HEK293T (cell line): Measurements from ENCODE around the gene CPNE8.

ENCODE experiments used
- BHLHE40 ChIP-seq: fragments of 450-650 bp; IDR thresholded peaks from 2 replicates; pipeline ENCODE4 v1.6.1; 2016; ENCODE audit warnings: mild to moderate bottlenecking, moderate library complexity, borderline replicate concordance
- CTBP1 ChIP-seq: fragments of 450-650 bp; IDR thresholded peaks from 2 replicates; pipeline ENCODE4 v1.6.1; 2016; ENCODE audit warnings: borderline replicate concordance
- ELF4 ChIP-seq: fragments of 450-650 bp; IDR thresholded peaks from 2 replicates; pipeline ENCODE4 v1.6.1; 2017; ENCODE audit warnings: antibody characterized with exemption
- FOXA1 ChIP-seq: fragments of 450-650 bp; IDR thresholded peaks from 2 replicates; pipeline ENCODE4 v1.6.1; 2016; ENCODE audit warnings: mild to moderate bottlenecking
- FOXK2 ChIP-seq: fragments of 450-650 bp; IDR thresholded peaks from 2 replicates; pipeline ENCODE4 v1.6.1; 2016; ENCODE audit warnings: mild to moderate bottlenecking
- FOXM1 ChIP-seq: fragments of 450-650 bp; IDR thresholded peaks from 2 replicates; pipeline ENCODE4 v1.6.1; 2017; ENCODE audit warnings: mild to moderate bottlenecking, borderline replicate concordance
- HDGF ChIP-seq: fragments of 450-650 bp; IDR thresholded peaks from 2 replicates; pipeline ENCODE4 v1.6.1; 2017; ENCODE audit warnings: antibody characterized with exemption, borderline replicate concordance
- LEF1 ChIP-seq: fragments of 450-650 bp; IDR thresholded peaks from 2 replicates; pipeline ENCODE4 v1.6.1; 2017; ENCODE audit warnings: mild to moderate bottlenecking, borderline replicate concordance
- PKNOX1 ChIP-seq: fragments of 450-650 bp; IDR thresholded peaks from 2 replicates; pipeline ENCODE4 v1.6.1; 2016
- SP1 ChIP-seq: fragments of 450-650 bp; IDR thresholded peaks from 2 replicates; pipeline ENCODE4 v1.6.1; 2017
- SUZ12 ChIP-seq: fragments of 450-650 bp; IDR thresholded peaks from 2 replicates; pipeline ENCODE4 v1.6.1; 2016; ENCODE audit warnings: mild to moderate bottlenecking
- TARDBP ChIP-seq: fragments of 450-650 bp; IDR thresholded peaks from 2 replicates; pipeline ENCODE4 v1.6.1; 2016
- ZNF384 ChIP-seq: fragments of 450-650 bp; IDR thresholded peaks from 2 replicates; pipeline ENCODE4 v1.6.1; 2016

GRCh38 chr12:38889297-38889815 lies 16.0 kb downstream of the CPNE8 start:
- no peak for TF ChIP-seq TARDBP
- TF ChIP-seq FOXA1: no peak
- no peak for TF ChIP-seq FOXK2
- no peak for TF ChIP-seq SP1
- TF ChIP-seq BHLHE40: no peak
- no peak for TF ChIP-seq ELF4
- no peak for TF ChIP-seq SUZ12
- TF ChIP-seq ZNF384: no peak
- no peak for TF ChIP-seq LEF1
- TF ChIP-seq PKNOX1: no peak
- no peak for TF ChIP-seq HDGF
- TF ChIP-seq CTBP1: no peak
- TF ChIP-seq FOXM1: no peak
